GM12878 (cell line): ENCODE data around the gene GALNT18. TPM values are rescaled to one million over a fixed set of nuclear protein-coding genes. Genes with fewer than 3 reads are reported as not detected.

Experiments used
- ATAC-seq: fragments of 200-7000 bp; cut with Tn5 transposase; 3 replicates; pipeline ENCODE4 v1.9.1; 2020; ENCODE audit warnings: mild to moderate bottlenecking, moderate library complexity
- BruUV-seq: library from RNA; stranded (reverse); fragments of 400-500 nt; replicated peaks from 2 replicates; lab custom pipeline; 2021; lab: Mats Ljungman, UMichigan
- CTCF ChIA-PET: fragments of 300-600 bp; sonication (Branson Sonifier 250); formaldehyde crosslinking; extraction: SDS; loops from one replicate; lab custom pipeline; 2021; ENCODE audit warnings: inconsistent platforms; lab: Yijun Ruan, JAX
- POLR2A ChIA-PET: fragments of 350-600 bp; formaldehyde crosslinking; extraction: SDS; loops from one replicate; lab custom pipeline; 2021; ENCODE audit warnings: inconsistent platforms; lab: Charles Lee
- RAD21 ChIA-PET: fragments of 300-600 bp; sonication (Branson Sonifier 250); formaldehyde crosslinking; loops from one replicate; lab custom pipeline; 2023; ENCODE audit warnings: antibody characterized with exemption; ENCODE audit not compliant: unreplicated experiment; lab: Charles Lee
- SMC1A ChIA-PET: fragments of 300-600 bp; sonication (Branson Sonifier 250); formaldehyde crosslinking; loops from one replicate; lab custom pipeline; 2023; ENCODE audit not compliant: unreplicated experiment, uncharacterized antibody; lab: Charles Lee
- DNase-seq: peaks from one replicate; pipeline ENCODE4 v3.0.0-alpha.2; 2011; ENCODE audit warnings: low read depth, low spot score
- FAIRE-seq: peaks from 3 replicates; lab custom pipeline; 2011; peaks lifted over from hg19 to GRCh38; lab: Jason Lieb, UNC
- H2AFZ ChIP-seq: 2 replicates; pipeline ENCODE4 v1.6.0; 2011; ENCODE audit warnings: low read depth, low read length, control low read depth; ENCODE audit not compliant: control insufficient read depth
- H3K27ac ChIP-seq: 2 replicates; pipeline ENCODE4 v1.5.1; 2011; ENCODE audit warnings: control low read depth; ENCODE audit not compliant: control insufficient read depth, insufficient read depth
- H3K27me3 ChIP-seq, 2 experiments: replicated peaks in 1 of 2; 2 replicates each; pipeline versions ENCODE4 v1.6.0 to v1.6.1; 2011; ENCODE audit warnings: low read length in 1 of 2; ENCODE audit not compliant: control insufficient read depth in 2 of 2, insufficient read depth in 2 of 2
- H3K36me3 ChIP-seq, 2 experiments: 2 replicates each; pipeline ENCODE4 v1.5.1; 2011; ENCODE audit warnings: low read length in 1 of 2; ENCODE audit not compliant: control insufficient read depth in 2 of 2, insufficient read depth in 2 of 2
- H3K4me1 ChIP-seq: 2 replicates; pipeline ENCODE4 v1.6.1; 2011; ENCODE audit warnings: mild to moderate bottlenecking, low read length, moderate library complexity, mixed read lengths; ENCODE audit not compliant: control insufficient read depth, insufficient read depth
- H3K4me2 ChIP-seq: 2 replicates; pipeline ENCODE4 v1.6.0; 2011; ENCODE audit warnings: control low read depth; ENCODE audit not compliant: control insufficient read depth, insufficient read depth
- H3K4me3 ChIP-seq: fragments of 200-600 bp; sonication (generic); 2 replicates; pipeline ENCODE4 v1.5.1; 2016
- H3K79me2 ChIP-seq: 2 replicates; pipeline ENCODE4 v1.6.0; 2011; ENCODE audit warnings: low read length; ENCODE audit not compliant: control insufficient read depth, insufficient read depth
- H3K9ac ChIP-seq: 2 replicates; pipeline ENCODE4 v1.8.0; 2011; ENCODE audit warnings: low read length, control low read depth, mixed read lengths; ENCODE audit not compliant: control insufficient read depth, insufficient read depth
- H3K9me3 ChIP-seq: replicated peaks from 3 replicates; pipeline ENCODE4 v1.5.1; 2011; ENCODE audit warnings: mild to moderate bottlenecking, low read length; ENCODE audit not compliant: control insufficient read depth, insufficient read depth
- H4K20me1 ChIP-seq: 2 replicates; pipeline ENCODE4 v1.6.0; 2011; ENCODE audit not compliant: control insufficient read depth, insufficient read depth
- ASH2L ChIP-seq: fragments of 300-600, 200-600 bp; sonication (generic); IDR thresholded peaks from 2 replicates; pipeline ENCODE4 v1.6.1; 2017; ENCODE audit warnings: low read depth, mild to moderate bottlenecking, borderline replicate concordance
- BACH1 ChIP-seq: fragments of 450-650 bp; IDR thresholded peaks from 2 replicates; pipeline ENCODE4 v1.6.1; 2017; ENCODE audit warnings: mild to moderate bottlenecking, borderline replicate concordance
- CUX1 ChIP-seq: IDR thresholded peaks from 2 replicates; pipeline ENCODE4 v1.6.1; 2012; ENCODE audit warnings: improper control_type of control experiment, low read depth, low read length; ENCODE audit not compliant: insufficient replicate concordance
- IKZF1 ChIP-seq: fragments of 450-650 bp; conservative IDR thresholded peaks from 2 replicates; pipeline ENCODE4 v1.6.1; 2017; ENCODE audit warnings: antibody characterized with exemption, mild to moderate bottlenecking
- IRF4 ChIP-seq: IDR thresholded peaks from 2 replicates; pipeline ENCODE4 v1.6.1; 2011; ENCODE audit warnings: low read depth, low read length
- MTA2 ChIP-seq: fragments of 450-650 bp; IDR thresholded peaks from 2 replicates; pipeline ENCODE4 v1.6.1; 2016; ENCODE audit warnings: low read depth, mild to moderate bottlenecking, moderate library complexity
- SRF ChIP-seq, 2 experiments: IDR thresholded peaks; 2 replicates each; pipeline ENCODE4 v1.6.1; 2011; ENCODE audit warnings: low read depth in 2 of 2, low read length in 2 of 2, mild to moderate bottlenecking in 1 of 2, moderate library complexity in 1 of 2
- WRNIP1 ChIP-seq: IDR thresholded peaks from 2 replicates; pipeline ENCODE4 v1.6.1; 2011; ENCODE audit warnings: low read depth, low read length, improper control_type of control experiment, borderline replicate concordance
- WGBS: methylation state at CpG from one replicate; pipeline ENCODE4 v1.1.6; 2016; ENCODE audit warnings: low lambda C conversion rate; ENCODE audit not compliant: insufficient replicate concordance, insufficient coverage; ENCODE audit errors: missing lambda C conversion rate; 5-methylcytosine and 5-hydroxymethylcytosine counted together
- in situ Hi-C: fragments of 300-500 bp; cut with MboI; formaldehyde crosslinking; loops from 9 replicates; pipeline ENCODE4 v1.14.3; 2018; ENCODE audit warnings: mixed read lengths
- intact Hi-C: fragments of 100-400 bp; cut with micrococcal nuclease; formaldehyde crosslinking; loops from one replicate; pipeline ENCODE4 v1.14.2; 2022; ENCODE audit not compliant: unreplicated experiment
- polyA plus RNA-seq, 11 experiments: library from polyadenylated mRNA; depleted of rRNA in 4 of 11; unstranded in 6 of 11; stranded (reverse) in 5 of 11; fragments of >200 nt; fragmentation: Nextera tagmentation in 4 of 11; fragmentation: Illumina TruSeq in 1 of 11; extraction: Ambion mirVana in 4 of 11; extraction: Trizol in 1 of 11; gene quantifications; 1 replicate in 1 of 11; 2 replicates in 10 of 11; pipeline versions ENCODE4 v1.2.1 to v1.2.3, GENCODE V29; 2011 to 2016; ENCODE audit warnings: inconsistent platforms in 2 of 11, missing spikeins in 2 of 11, low read depth in 1 of 11
- total RNA-seq, 4 experiments: library from RNA; depleted of rRNA in 3 of 4; stranded (reverse); fragments of >200 nt in 3 of 4; fragmentation: Illumina TruSeq in 1 of 4; extraction: Trizol in 1 of 4; gene quantifications; 2 replicates each; pipeline versions ENCODE4 v1.2.1 to v1.2.3, GENCODE V29; 2013 to 2021

The GALNT18 gene
- total and polyA plus RNA-seq, 10 of the 15 experiments (the other 5 are each of a cell fraction or from before 2014, with no cell fraction given): 1.2 to 14.2 (median 6.3) TPM

GRCh38 chr11:11391796-11392463 lies 229.9 kb downstream of the GALNT18 start:
- ChIA-PET CTCF (no interaction called here), RAD21 (no interaction called here), POLR2A (no interaction called here), SMC1A (no interaction called here)
- no peaks in the 10 kb centered on the region for H3K4me1 ChIP-seq
- H2AFZ ChIP-seq: no peak overlapping the region
- DNase-seq (no peak), ATAC-seq (peak; percentile 51), FAIRE-seq (no peak)
- no peak overlapping the region for H3K4me2 ChIP-seq
- BruUV-seq: no TSS peak
- 47% methylated on average over 13 of the region's 13 CpGs for WGBS
- H3K27me3 ChIP-seq: no peaks in the 10 kb centered on the region
- intact Hi-C loops: no loop called here
- H3K4me3 ChIP-seq: no peak overlapping the region
- in situ Hi-C loops: no loop called here
- H3K27ac ChIP-seq: no peak overlapping the region
- TF ChIP-seq IKZF1 (no peak), WRNIP1 (no peak), BACH1 (no peak), MTA2 (no peak), CUX1 (no peak), IRF4 (no peak), SRF (IDR thresholded peaks at IDR 0.05; ENCODE audit: low read depth in 2 of 2, low read length in 2 of 2) (no peak), ASH2L (no peak)
- H3K9me3 ChIP-seq: no peaks in the 10 kb centered on the region
- H3K79me2 ChIP-seq: no peaks in the 10 kb centered on the region
- no peaks in the 10 kb centered on the region; a peak in 1 of 4 replicates for H3K36me3 ChIP-seq
- no peak overlapping the region for H3K9ac ChIP-seq
- no peaks in the 10 kb centered on the region for H4K20me1 ChIP-seq
